GM19023 (cell line): ENCODE results near the gene TOX2.

Source experiments
- ATAC-seq: cut with Tn5 transposase; IDR thresholded peaks from one replicate; pipeline ENCODE4 v1.9.1; 2021; ENCODE audit warnings: mild to moderate bottlenecking, moderate library complexity; ENCODE audit not compliant: unreplicated experiment

Gene TOX2

DNA sequence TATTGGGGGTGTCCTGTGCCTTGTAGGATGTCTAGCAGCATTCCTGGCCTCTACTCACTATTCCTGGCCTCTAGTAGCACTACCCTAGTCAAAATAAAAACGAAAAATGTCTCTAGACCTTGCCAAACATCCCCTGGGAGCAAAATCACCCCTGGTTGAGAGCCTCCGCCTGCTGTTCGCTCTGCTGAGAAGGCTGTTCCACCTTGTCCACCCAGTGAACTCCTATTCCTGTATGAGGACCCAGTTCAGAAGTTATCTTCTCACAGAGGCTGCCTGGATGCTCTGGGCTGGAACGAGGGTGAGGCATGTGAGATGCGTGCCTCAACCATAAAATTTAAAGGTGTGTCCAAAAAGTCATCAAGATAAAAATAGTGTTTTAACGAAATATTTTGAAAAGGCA is 101.9 kb downstream of the TOX2 start:
- no peak for ATAC-seq

DNA sequence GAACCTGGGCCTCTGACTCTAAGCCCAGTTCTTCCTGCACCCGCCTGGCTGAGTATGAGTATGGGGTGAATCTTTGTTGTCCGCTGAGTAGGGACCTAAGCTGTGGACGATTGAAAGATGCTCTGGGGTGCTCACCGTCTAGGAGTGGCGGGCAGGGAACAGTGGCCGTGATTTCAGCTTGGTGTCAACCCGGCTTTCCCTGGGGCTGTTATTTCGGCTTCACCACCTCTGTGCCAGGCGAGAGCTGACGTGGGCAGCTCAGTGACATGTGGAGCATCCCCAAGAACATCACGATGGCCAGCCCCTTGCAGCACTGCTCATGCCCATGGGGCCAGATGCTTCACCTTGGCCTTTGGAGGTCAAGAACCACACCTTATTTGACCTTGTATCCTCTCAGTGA is 102.6 kb downstream of the TOX2 start:
- ATAC-seq, result no peak

DNA sequence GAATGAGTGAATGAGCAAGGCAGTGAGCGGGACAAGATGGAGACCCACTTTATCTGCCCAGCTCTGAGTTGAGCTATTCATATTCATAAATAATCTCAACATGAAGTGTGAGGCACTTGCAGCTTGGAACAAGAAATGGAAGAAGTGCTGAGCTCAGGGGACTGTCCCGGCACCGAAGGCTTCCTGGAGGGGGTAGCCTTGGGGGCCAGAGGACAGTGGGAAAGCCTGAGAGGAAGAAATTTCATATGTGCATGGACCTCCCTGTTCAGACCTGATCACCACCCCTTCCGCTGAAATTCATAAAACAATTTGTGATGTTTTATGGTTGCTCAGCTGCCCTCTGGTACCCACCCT is 103.2 kb downstream of the TOX2 start:
- no peak for ATAC-seq

DNA sequence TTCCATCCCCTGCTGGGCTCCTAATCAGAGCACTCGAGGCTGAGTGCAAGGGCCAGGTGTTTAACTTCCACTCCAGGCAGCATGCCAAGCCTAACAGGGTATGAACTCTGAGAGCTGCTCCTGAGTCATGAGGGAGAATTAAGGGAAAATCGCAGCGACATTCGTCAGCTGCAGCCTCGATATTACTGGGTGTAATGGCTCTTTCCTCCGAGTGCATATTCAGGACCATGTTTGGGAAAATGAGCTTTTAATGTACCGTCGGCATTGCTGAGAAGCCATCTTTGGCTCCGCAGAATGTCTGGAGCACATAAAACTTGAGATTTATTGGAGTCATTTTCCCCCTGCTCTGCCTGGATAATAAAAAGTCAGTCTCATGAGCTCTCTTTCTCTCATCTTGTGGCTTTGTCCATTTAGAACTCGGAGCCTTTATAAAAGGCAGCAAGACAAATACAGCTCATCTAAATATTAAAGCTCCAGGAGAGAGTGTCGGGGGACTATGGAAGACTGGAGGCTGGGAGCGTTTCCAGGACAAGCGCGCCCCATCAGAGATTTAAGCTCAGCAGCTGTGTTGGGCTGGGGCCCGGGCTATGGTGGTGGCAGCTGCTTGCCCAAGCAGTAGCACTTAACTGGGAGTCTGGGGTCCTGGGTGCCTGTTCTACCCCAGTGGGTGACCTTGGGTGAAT is 103.7 kb downstream of the TOX2 start:
- ATAC-seq, result no peak

DNA sequence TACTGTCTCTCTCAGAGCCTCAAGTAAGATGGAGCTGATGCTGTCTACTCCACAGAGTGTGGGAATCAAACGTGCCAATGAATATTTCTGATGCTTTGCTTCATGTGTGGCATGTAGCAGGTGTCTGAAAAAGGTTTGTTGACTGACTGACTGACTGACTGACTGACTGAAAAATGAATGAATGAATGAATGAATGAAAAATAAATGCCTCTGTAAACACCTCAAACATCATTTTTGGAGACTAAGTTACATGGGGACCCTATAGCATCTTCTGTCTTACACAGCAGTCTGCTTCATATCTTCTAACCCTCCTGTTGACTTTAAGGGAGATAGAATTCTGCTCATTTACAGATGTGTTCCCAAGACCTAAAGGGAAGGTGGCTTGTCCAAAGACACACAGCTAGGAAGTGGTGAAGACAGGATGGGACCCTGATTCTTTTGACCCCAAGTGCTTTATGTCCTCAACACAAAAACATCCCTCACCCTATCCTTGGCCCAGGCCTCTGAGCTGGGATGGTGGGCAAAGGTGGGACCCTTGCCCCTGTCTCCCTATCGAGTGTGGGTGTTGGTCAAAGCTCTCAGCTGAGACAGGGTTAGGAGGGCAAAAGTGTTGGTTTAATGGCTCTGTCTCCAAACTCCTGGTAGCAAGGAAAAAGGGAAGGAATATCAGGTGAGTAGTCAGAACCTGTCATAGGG is 104.4 kb downstream of the TOX2 start:
- ATAC-seq, result no peak

DNA sequence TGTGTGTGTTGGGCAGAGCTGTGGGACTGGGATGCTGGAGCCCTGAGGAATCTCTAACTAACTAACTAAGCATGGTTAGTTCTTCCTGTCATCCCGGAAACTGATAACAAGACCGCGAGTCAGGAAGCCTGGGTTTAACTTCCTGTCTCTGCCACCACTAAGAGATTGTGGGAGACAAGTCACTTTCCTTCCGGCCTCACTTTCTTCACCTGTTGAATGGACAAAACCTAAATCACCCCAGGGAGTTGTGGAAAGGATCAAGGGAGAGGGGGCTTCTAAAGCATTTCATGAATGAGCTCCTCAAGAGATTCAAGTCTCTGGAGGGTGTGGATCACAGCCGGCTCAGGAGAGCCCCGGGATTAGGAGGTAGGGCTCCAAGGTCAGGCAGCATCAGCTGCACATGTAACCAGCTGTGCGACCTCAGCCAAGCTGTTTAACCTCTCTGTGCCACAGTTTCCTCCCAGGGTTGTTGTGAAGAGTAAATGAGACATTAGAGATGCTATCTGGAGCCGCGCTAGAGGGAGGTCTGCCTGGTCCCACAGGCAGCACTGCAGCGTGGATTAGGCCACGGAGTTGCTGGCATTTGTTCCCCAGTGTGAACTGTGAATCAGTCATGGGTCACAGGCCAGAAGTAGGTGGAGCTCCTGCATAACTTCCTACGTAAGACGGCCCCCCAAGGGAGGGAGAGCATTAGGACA is 105.1 kb downstream of the TOX2 start:
- ATAC-seq, result no peak

DNA sequence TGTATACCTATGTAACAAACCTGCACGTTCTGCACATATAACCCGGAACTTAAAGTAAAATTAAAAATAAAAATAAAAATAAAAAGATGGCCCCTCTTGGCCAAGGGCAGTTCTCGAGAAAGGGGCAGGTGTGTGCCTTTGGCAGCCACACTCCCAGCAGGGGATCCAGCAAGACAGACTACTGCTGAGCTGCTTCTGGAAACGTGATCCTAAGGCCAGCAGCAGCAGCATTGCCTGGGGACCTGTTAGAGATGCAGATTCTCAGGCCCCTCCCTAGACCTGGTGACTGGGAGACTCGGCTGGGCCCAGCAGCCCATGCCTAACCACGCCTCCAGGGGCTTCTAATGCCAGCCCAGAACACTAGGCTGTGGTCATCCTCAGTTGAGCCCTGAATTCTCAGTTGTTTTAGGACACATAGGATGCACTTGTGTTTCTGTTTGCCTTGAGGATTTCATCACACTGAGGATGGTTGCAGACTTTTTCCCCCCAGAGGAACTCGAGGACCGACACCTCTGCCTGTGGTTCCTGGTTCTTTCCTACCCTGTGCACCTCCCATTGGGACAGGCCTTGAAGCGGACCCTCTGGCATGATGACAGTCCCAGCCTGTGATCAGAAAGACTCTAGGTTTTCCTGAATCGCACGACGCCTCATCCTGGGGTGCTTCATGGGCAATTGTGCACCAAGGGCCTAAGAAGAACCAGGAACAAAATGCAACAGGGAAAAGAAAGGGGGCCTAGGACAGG is 105.9 kb downstream of the TOX2 start:
- no peak for ATAC-seq

DNA sequence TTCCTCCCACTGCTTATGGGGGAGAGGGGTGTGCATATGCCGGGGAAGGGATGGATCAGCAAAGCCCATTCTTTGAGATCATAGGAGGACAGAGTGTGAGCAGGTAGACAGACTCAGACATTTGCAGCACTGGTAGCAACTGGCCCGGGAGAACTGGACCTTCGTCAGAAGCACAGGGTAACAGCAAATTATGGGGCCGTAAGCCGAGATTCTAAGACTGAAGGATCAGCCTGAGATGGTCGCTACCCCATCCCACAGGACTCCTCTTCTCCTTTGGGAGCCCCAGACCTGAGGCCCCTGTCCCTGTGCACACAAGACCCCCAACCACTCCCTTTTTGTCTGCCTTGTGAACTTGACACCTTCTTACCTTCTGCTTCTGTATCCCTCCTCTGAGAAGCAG is 106.5 kb downstream of the TOX2 start:
- no peak for ATAC-seq

DNA sequence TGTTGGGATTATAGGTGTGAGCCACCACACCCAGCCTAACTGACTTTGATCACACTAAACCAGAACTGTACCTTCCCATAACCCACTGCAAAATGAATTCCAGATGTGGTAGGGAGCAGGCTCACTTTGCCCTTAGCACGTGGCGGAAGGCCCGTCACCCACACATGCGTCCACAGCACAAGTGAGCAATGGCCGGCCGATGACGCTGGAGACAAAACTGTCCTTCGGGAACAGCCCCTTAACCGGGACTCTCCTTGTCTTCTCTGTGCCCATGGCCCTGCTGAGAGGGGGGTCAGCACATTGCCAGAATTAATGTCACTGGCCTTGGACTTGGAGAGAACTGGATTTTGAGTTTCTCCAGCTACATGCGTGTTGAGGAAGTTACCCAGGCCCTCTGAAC is 107.2 kb downstream of the TOX2 start:
- ATAC-seq, result no peak

DNA sequence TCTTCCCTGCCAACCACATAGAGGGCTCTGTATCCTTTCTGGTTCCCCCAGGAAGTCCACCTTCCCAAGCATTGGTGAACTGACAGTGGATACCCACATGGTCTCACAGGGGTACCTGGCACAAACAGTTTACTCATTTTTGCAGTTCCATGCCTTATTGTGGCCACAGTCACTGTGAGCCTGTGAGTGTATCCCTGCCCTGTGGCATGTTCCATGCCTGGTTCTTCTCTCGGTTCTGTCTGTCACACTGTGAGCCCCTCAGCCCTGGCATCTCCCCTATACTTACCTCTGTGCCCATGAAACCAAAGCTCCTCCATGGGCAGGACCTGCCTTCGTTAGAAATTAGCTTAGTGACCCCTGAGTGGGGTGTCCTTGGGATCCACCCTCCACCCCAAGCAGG is 107.8 kb downstream of the TOX2 start:
- ATAC-seq, result no peak

DNA sequence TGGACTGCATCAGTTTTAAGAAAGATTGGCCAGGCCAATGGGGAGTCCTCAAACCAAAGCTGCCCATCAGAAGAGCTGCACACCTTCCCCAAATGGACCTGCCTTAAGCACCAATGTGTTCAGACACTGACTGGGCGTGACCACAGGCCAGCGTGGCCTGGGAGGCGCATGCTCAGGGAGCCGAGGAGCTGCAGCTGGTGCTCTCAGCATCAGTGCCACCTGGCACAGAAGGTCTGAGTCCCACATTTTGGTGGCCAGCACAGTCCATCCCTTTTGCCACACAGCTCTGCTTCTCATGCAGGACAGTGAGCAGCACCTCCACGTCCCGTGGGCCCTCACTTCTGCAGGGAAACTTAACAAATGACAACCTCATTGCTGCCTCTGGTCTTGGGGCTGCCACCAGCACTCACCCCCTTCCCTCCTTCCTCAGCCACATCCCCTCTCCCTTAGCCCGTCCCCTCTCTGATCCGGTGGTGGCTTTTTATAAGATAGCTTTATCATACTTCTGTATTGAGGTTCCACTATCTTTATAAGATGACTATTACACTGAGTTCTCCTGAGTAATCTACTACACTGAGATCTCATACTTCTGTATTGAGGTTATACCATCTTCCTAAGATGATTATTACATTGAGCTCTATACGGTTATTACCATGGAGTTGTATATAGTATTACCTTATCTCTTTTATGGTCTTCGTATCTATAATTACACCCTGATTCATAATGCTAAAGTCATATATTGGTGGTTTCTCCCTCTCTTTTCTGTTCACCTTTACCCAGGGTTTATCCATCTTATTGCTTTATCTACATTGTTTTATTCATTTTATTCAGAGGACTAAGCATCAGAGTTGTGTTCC is 109.1 kb downstream of the TOX2 start:
- no peak for ATAC-seq

DNA sequence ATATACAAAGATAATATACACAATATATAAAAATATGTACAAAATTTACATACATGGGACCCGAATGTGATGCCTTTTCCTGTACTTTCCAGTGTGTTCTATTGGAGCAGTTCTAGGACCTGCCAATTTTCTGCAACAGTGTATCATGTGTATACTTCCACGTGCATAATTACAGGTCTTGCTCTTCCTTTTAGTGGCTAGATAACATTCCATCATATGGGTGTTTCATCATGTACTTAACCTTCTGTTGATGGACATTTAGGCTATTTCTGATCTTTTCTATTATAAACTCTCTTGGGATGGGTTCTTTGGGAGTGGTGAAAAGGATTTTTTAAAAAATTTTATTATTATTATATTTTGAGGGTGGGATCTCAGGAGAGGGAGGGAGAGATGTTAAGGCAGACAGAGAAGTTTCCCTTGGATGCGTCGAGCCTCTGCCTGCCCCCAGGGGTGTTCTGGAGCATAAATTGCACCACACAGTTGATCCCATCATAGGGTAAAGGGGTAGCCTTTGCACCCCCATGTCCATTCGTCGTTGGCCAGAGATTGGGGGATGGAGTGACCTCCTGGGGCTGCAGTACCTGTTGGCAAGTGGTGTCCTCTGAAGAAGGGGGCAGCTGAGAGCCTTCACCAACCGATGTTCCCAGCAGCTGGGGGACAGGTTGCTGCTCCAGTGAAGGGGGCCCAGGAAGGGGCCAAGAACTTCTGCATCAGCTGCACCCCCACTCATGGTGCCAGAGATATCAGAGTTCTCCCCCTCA is 110.3 kb downstream of the TOX2 start:
- ATAC-seq, result no peak

DNA sequence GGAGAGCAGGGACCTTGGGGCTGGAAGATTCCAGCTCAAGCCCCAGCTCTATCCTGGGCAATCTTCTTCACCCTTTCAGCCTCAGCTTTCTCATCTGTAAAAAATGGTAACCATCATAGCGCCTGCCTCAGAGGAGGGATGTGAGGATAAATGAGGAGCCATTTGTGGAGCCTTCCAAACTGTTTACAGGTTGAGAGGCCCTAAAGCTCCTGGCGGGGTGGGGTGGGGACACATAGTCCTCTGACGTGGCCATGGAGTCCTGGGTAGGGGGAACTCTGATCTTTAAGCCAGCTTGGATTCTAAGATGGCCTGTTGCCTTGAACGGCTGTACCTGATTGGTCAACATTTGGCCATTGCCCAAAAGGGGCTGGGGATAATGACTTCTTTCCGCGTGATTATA is 111.1 kb downstream of the TOX2 start:
- no peak for ATAC-seq

DNA sequence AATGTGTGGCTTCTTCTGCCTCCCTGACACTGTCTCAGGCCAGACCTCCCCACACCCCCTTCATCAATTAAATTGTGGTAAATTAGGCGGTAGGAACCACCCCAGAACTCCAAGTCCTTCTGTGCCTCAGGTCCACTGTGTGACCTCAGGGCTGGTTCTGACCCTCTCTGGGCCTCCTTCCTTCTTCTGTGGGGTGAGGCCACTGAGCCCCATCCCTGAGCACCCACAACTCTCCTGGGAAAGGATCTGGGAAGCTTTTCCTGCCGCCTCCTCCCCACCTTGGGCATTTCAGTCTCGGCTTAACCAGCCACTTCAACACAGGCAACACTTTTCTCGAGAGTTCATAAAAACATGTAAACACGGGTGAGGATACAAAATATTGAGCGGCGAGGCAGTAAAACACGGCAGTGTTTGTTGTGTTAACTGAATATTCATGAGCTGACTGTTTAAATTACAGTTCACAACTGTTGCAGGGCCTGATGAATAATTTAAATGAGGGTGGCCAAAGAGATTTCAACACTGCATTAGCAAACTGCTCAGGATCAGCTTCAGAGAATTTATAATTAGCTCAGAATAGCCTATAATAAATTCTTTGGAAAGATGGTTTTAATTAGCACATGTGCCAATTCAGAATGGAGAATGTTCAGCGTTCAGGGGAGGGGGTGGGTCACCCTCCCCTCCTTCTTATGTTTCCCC is 112.1 kb downstream of the TOX2 start:
- no peak for ATAC-seq

DNA sequence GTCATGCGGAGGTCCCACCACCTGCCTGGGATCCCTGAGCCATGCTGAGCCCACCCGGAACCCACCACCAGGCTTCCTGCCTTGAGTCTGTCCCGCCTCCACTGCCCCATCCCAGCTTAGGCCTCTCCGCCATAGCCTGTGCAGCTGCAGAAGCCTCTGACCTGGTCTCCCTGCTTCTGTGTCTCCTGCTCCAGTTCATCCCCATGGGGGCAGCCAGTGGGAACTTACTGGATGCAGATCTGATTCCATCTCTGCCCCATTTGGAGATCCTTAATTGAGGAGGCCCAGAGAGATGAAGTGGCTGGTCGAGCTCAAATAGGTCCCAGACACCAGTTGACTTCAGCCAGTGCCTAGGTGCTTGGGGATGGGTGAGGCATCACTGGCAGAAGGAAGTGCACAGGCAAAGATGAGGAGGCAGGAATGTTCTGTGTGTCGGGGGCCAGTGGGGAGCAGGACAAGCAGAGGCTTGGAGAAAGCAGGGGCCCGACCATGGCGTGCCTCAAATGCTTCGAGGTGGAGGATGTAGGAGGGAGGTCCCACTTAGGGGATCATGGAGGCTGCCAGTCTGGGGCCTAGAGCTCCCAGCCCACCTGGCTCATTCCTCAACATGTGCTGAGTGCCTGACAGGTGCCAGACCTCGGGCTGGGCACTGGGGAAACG is 112.8 kb downstream of the TOX2 start:
- ATAC-seq, result no peak

DNA sequence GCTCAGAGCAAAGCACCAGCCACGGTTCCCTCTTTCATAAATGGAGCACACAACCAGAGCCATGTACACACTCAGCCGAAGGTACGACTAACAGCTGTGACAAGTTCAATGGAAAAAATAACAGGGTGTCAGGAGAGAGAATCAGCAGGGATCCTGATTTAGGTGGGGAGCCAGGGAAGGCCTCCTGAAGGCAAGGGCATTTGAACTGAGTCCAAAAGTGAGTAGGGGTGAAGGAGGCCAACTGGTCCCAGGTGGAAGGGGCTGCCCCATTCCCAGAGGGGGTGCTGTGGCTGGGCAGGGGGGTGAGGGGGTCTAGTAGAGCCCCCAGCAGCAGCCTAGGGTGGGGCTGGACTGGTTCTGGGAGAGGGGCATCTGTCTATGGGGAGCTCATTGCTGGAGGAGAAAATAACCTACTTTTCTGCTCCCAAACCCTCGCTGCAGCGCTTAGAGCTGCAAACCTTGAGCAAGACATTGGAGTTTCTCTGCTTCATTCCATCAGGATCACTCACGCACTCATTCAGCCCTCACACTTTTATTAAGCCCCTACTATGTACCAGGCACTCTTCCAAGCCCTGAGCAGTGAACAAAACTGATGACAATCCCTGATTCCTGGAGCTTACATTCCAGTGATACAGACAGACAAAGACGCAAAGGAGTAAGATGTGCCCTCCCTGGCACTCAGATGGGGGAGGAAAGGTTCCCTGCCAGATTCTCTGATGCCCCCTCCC is 113.5 kb downstream of the TOX2 start:
- no peak for ATAC-seq

DNA sequence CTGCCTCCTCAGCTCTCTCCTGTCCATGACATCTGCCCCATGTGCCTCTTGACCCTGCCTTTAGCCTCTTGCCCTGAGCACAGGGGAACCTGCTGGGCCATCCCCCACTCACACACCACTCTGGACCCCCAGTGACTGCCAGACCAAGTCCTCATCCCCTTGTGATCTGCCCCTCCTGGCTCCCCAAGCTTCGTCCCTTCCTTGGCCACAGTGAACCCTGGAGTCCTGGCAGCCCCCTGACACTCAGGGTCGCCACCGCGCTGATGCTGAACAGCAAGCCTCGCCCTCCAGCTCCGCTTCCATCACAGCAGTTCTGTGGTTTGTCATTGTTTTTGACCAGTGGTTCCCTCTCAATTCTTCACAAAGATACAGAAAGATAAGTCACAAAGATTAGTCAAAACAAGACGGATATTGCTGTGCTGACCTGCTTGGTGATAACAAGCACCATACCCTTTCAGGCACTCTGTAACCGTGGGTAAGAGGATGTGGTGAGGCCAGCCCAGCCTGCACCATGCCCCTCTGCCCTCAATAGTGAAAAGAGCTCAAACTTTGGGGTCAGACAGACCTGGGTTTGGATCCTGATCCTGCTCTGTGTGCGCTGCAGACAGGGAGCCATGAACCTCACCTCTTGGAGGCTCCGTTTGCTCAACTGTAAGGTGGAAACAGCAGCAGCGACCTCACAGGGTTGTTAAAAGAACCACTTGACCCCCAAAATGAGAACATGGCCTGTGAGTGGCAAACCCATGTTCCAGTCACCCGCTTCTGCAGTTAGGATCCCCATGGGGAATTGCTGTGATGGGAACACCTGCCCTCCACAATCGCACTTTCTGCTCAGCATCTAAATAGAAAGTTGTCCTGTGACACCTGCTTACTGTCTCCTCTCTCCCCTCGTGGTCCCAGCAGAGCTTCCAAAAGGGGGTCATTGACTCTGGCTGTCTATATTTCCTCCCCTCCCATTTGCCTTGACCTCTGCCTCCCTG is 114.5 kb downstream of the TOX2 start:
- peak; percentile 66 for ATAC-seq
